GM12878 (cell line): ENCODE data around the gene CCNYL1. TPM values are rescaled to one million over a fixed set of nuclear protein-coding genes. Genes with fewer than 3 reads are reported as not detected.
A peak's percentile ranks its signal among the peaks of the same experiment; 100 is the strongest.

ENCODE experiments used
- ATAC-seq: fragments of 200-7000 bp; cut with Tn5 transposase; 3 replicates; pipeline ENCODE4 v1.9.1; 2020; ENCODE audit warnings: mild to moderate bottlenecking, moderate library complexity
- BruUV-seq: library from RNA; stranded (reverse); fragments of 400-500 nt; replicated peaks from 2 replicates; lab custom pipeline; 2021; lab: Mats Ljungman, UMichigan
- CTCF ChIA-PET: fragments of 300-600 bp; sonication (Branson Sonifier 250); formaldehyde crosslinking; extraction: SDS; loops from one replicate; lab custom pipeline; 2021; ENCODE audit warnings: inconsistent platforms; lab: Yijun Ruan, JAX
- POLR2A ChIA-PET: fragments of 350-600 bp; formaldehyde crosslinking; extraction: SDS; loops from one replicate; lab custom pipeline; 2021; ENCODE audit warnings: inconsistent platforms; lab: Charles Lee
- RAD21 ChIA-PET: fragments of 300-600 bp; sonication (Branson Sonifier 250); formaldehyde crosslinking; loops from one replicate; lab custom pipeline; 2023; ENCODE audit warnings: antibody characterized with exemption; ENCODE audit not compliant: unreplicated experiment; lab: Charles Lee
- SMC1A ChIA-PET: fragments of 300-600 bp; sonication (Branson Sonifier 250); formaldehyde crosslinking; loops from one replicate; lab custom pipeline; 2023; ENCODE audit not compliant: unreplicated experiment, uncharacterized antibody; lab: Charles Lee
- DNase-seq: peaks from one replicate; pipeline ENCODE4 v3.0.0-alpha.2; 2011; ENCODE audit warnings: low read depth, low spot score
- FAIRE-seq: peaks from 3 replicates; lab custom pipeline; 2011; peaks lifted over from hg19 to GRCh38; lab: Jason Lieb, UNC
- H2AFZ ChIP-seq: 2 replicates; pipeline ENCODE4 v1.6.0; 2011; ENCODE audit warnings: low read depth, low read length, control low read depth; ENCODE audit not compliant: control insufficient read depth
- H3K27ac ChIP-seq: 2 replicates; pipeline ENCODE4 v1.5.1; 2011; ENCODE audit warnings: control low read depth; ENCODE audit not compliant: control insufficient read depth, insufficient read depth
- H3K27me3 ChIP-seq, 2 experiments: replicated peaks in 1 of 2; 2 replicates each; pipeline versions ENCODE4 v1.6.0 to v1.6.1; 2011; ENCODE audit warnings: low read length in 1 of 2; ENCODE audit not compliant: control insufficient read depth in 2 of 2, insufficient read depth in 2 of 2
- H3K36me3 ChIP-seq, 2 experiments: 2 replicates each; pipeline ENCODE4 v1.5.1; 2011; ENCODE audit warnings: low read length in 1 of 2; ENCODE audit not compliant: control insufficient read depth in 2 of 2, insufficient read depth in 2 of 2
- H3K4me1 ChIP-seq: 2 replicates; pipeline ENCODE4 v1.6.1; 2011; ENCODE audit warnings: mild to moderate bottlenecking, low read length, moderate library complexity, mixed read lengths; ENCODE audit not compliant: control insufficient read depth, insufficient read depth
- H3K4me2 ChIP-seq: 2 replicates; pipeline ENCODE4 v1.6.0; 2011; ENCODE audit warnings: control low read depth; ENCODE audit not compliant: control insufficient read depth, insufficient read depth
- H3K4me3 ChIP-seq: fragments of 200-600 bp; sonication (generic); 2 replicates; pipeline ENCODE4 v1.5.1; 2016
- H3K79me2 ChIP-seq: 2 replicates; pipeline ENCODE4 v1.6.0; 2011; ENCODE audit warnings: low read length; ENCODE audit not compliant: control insufficient read depth, insufficient read depth
- H3K9ac ChIP-seq: 2 replicates; pipeline ENCODE4 v1.8.0; 2011; ENCODE audit warnings: low read length, control low read depth, mixed read lengths; ENCODE audit not compliant: control insufficient read depth, insufficient read depth
- H3K9me3 ChIP-seq: replicated peaks from 3 replicates; pipeline ENCODE4 v1.5.1; 2011; ENCODE audit warnings: mild to moderate bottlenecking, low read length; ENCODE audit not compliant: control insufficient read depth, insufficient read depth
- H4K20me1 ChIP-seq: 2 replicates; pipeline ENCODE4 v1.6.0; 2011; ENCODE audit not compliant: control insufficient read depth, insufficient read depth
- ATF2 ChIP-seq: IDR thresholded peaks from 2 replicates; pipeline ENCODE4 v1.6.1; 2012; ENCODE audit warnings: low read length, inconsistent platforms
- BHLHE40 ChIP-seq, 2 experiments: fragments of 450-650 bp in 1 of 2; IDR thresholded peaks; 2 replicates each; pipeline ENCODE4 v1.6.1; 2011 to 2017; ENCODE audit warnings: low read depth in 2 of 2, borderline replicate concordance in 1 of 2, improper control_type of control experiment in 1 of 2, low read length in 1 of 2, mild to moderate bottlenecking in 1 of 2
- CBX5 ChIP-seq: sonication (generic); IDR thresholded peaks from 2 replicates; pipeline ENCODE4 v1.6.1; 2016; ENCODE audit warnings: low read depth, moderate library complexity, mild to moderate bottlenecking, inconsistent platforms
- CHD1 ChIP-seq: IDR thresholded peaks from 2 replicates; pipeline ENCODE4 v1.6.1; 2012; ENCODE audit warnings: low read depth, low read length, improper control_type of control experiment
- CHD4 ChIP-seq: fragments of 200-600 bp; sonication (generic); IDR thresholded peaks from 2 replicates; pipeline ENCODE4 v1.6.1; 2016; ENCODE audit warnings: mild to moderate bottlenecking
- EGR1 ChIP-seq, 2 experiments: IDR thresholded peaks; 1 replicate in 1 of 2; 2 replicates in 1 of 2; pipeline ENCODE4 v1.6.1; 2011 to 2012; ENCODE audit warnings: low read depth in 2 of 2, low read length in 2 of 2, borderline replicate concordance in 1 of 2, mild to moderate bottlenecking in 1 of 2, moderate library complexity in 1 of 2
- FOS ChIP-seq: IDR thresholded peaks from 3 replicates; pipeline ENCODE4 v1.6.1; 2011; ENCODE audit warnings: borderline replicate concordance; ENCODE audit not compliant: insufficient read length; ENCODE audit errors: extremely low read depth
- HSF1 ChIP-seq: fragments of 150-350 bp; IDR thresholded peaks from 2 replicates; pipeline ENCODE4 v1.6.1; 2014; ENCODE audit warnings: mild to moderate bottlenecking, low read depth, low read length
- IKZF1 ChIP-seq: fragments of 450-650 bp; conservative IDR thresholded peaks from 2 replicates; pipeline ENCODE4 v1.6.1; 2017; ENCODE audit warnings: antibody characterized with exemption, mild to moderate bottlenecking
- LARP7 ChIP-seq: fragments of 450-650 bp; IDR thresholded peaks from 2 replicates; pipeline ENCODE4 v1.6.1; 2017; ENCODE audit warnings: mild to moderate bottlenecking
- NFYA ChIP-seq: IDR thresholded peaks from 2 replicates; pipeline ENCODE4 v1.6.1; 2011; ENCODE audit warnings: low read depth, mild to moderate bottlenecking, low read length, improper control_type of control experiment, borderline replicate concordance
- NFYB ChIP-seq: IDR thresholded peaks from 2 replicates; pipeline ENCODE4 v1.6.1; 2011; ENCODE audit warnings: low read depth, mild to moderate bottlenecking, low read length, improper control_type of control experiment, moderate library complexity; ENCODE audit not compliant: insufficient read depth
- PAX5 ChIP-seq: IDR thresholded peaks from 2 replicates; pipeline ENCODE4 v1.6.1; 2011; ENCODE audit warnings: low read depth, low read length, borderline replicate concordance
- RB1 ChIP-seq: fragments of 450-650 bp; formaldehyde crosslinking; IDR thresholded peaks from 2 replicates; pipeline ENCODE4 v1.6.1; 2017; ENCODE audit warnings: mild to moderate bottlenecking, borderline replicate concordance
- SMC3 ChIP-seq: IDR thresholded peaks from 2 replicates; pipeline ENCODE4 v1.6.1; 2011; ENCODE audit warnings: low read length, improper control_type of control experiment, borderline replicate concordance
- SP1 ChIP-seq: IDR thresholded peaks from one replicate; pipeline ENCODE4 v1.6.1; 2011; ENCODE audit warnings: low read depth, low read length
- SREBF1 ChIP-seq: IDR thresholded peaks from 2 replicates; pipeline ENCODE4 v1.6.1; 2012; ENCODE audit warnings: mild to moderate bottlenecking, low read length
- SUZ12 ChIP-seq: fragments of 200-600 bp; sonication (generic); IDR thresholded peaks from one replicate; pipeline ENCODE4 v1.6.1; 2018; ENCODE audit warnings: antibody characterized with exemption, mild to moderate bottlenecking; ENCODE audit not compliant: unreplicated experiment
- ZNF207 ChIP-seq: fragments of 450-650 bp; IDR thresholded peaks from 2 replicates; pipeline ENCODE4 v1.6.1; 2014; ENCODE audit warnings: antibody characterized with exemption, mild to moderate bottlenecking, borderline replicate concordance
- WGBS: methylation state at CpG from one replicate; pipeline ENCODE4 v1.1.6; 2016; ENCODE audit warnings: low lambda C conversion rate; ENCODE audit not compliant: insufficient replicate concordance, insufficient coverage; ENCODE audit errors: missing lambda C conversion rate; 5-methylcytosine and 5-hydroxymethylcytosine counted together
- in situ Hi-C: fragments of 300-500 bp; cut with MboI; formaldehyde crosslinking; loops from 9 replicates; pipeline ENCODE4 v1.14.3; 2018; ENCODE audit warnings: mixed read lengths
- intact Hi-C: fragments of 100-400 bp; cut with micrococcal nuclease; formaldehyde crosslinking; loops from one replicate; pipeline ENCODE4 v1.14.2; 2022; ENCODE audit not compliant: unreplicated experiment
- polyA plus RNA-seq, 11 experiments: library from polyadenylated mRNA; depleted of rRNA in 4 of 11; unstranded in 6 of 11; stranded (reverse) in 5 of 11; fragments of >200 nt; fragmentation: Nextera tagmentation in 4 of 11; fragmentation: Illumina TruSeq in 1 of 11; extraction: Ambion mirVana in 4 of 11; extraction: Trizol in 1 of 11; gene quantifications; 1 replicate in 1 of 11; 2 replicates in 10 of 11; pipeline versions ENCODE4 v1.2.1 to v1.2.3, GENCODE V29; 2011 to 2016; ENCODE audit warnings: inconsistent platforms in 2 of 11, missing spikeins in 2 of 11, low read depth in 1 of 11
- total RNA-seq, 4 experiments: library from RNA; depleted of rRNA in 3 of 4; stranded (reverse); fragments of >200 nt in 3 of 4; fragmentation: Illumina TruSeq in 1 of 4; extraction: Trizol in 1 of 4; gene quantifications; 2 replicates each; pipeline versions ENCODE4 v1.2.1 to v1.2.3, GENCODE V29; 2013 to 2021

The CCNYL1 gene
- total and polyA plus RNA-seq, 10 of the 15 experiments (the other 5 are each of a cell fraction or from before 2014, with no cell fraction given), result 1.8 to 12.3 (median 5.9) TPM

GRCh38 chr2:207692206-207693065 lies 19.0 kb upstream of the CCNYL1 start (continued):
- TF ChIP-seq CHD4 (no peak), FOS (no peak), SUZ12 (no peak), NFYA (no peak), SMC3 (peak; percentile 32; the same call in 1 of the 2 replicates)

GRCh38 chr2:207693641-207694249 lies 17.7 kb upstream of the CCNYL1 start:
- no peak overlapping the region for H3K27ac ChIP-seq
- FAIRE-seq (no peak), ATAC-seq (no peak), DNase-seq (no peak)
- intact Hi-C loops, result no loop called here
- H2AFZ ChIP-seq, result no peak overlapping the region
- H3K9me3 ChIP-seq, result no peaks in the 10 kb centered on the region
- H3K9ac ChIP-seq, result no peak overlapping the region
- no TSS peak for BruUV-seq
- POLR2A ChIA-PET, result interaction anchor here (0.9 kb wide), 1 partner anchor 10 kb away, joined by 3 read pairs; no protein-coding TSS in a partner anchor
- H3K4me2 ChIP-seq, result no peak overlapping the region
- no peaks in the 10 kb centered on the region for H3K36me3 ChIP-seq
- no peaks in the 10 kb centered on the region for H3K79me2 ChIP-seq
- H3K27me3 ChIP-seq, result no peaks in the 10 kb centered on the region
- CTCF ChIA-PET, result interaction anchor here (1.0 to 4.7 kb wide), 15 partner anchors 10 to 347 kb away, joined by 3 to 50 read pairs (median 10); partner anchors contain the start of gene METTL21A
- no peak overlapping the region for H3K4me3 ChIP-seq
- RAD21 ChIA-PET, result no interaction called here
- H3K4me1 ChIP-seq, result no peaks in the 10 kb centered on the region
- in situ Hi-C loops, result no loop called here
- WGBS, result 46% methylated on average over 4 of the region's 4 CpGs
- H4K20me1 ChIP-seq, result no peaks in the 10 kb centered on the region
- SMC1A ChIA-PET, result interaction anchor here (0.6 to 2.5 kb wide), 12 partner anchors 9 to 281 kb away, joined by 3 to 10 read pairs (median 3); partner anchors contain the start of gene METTL21A
- TF ChIP-seq HSF1 (no peak), SP1 (no peak), CHD1 (no peak), RB1 (no peak), EGR1 (IDR thresholded peaks at IDR 0.05; ENCODE audit: borderline replicate concordance in 1 of 2, low read depth in 2 of 2, low read length in 2 of 2) (no peak), IKZF1 (no peak), CBX5 (no peak), ZNF207 (no peak), SREBF1 (no peak), LARP7 (no peak), FOS (no peak), NFYB (no peak), BHLHE40 (IDR thresholded peaks at IDR 0.05; ENCODE audit: borderline replicate concordance in 1 of 2, low read depth in 2 of 2, low read length in 1 of 2) (no peak), ATF2 (no peak), PAX5 (no peak)
